Measurements from ENCODE around the gene KCNT2.

Gene KCNT2

GRCh38 chr1:196438329-196438728 is 169.9 kb downstream of the KCNT2 start:
- DNase-seq (ENCODE audit: low read depth): no peak
- H3K4me3 ChIP-seq (ENCODE audit: control insufficient read depth, low read depth, low read length): no peak overlapping the region
- TF ChIP-seq CTCF (conservative IDR thresholded peaks at IDR 0.05; ENCODE audit: control insufficient read depth, insufficient read depth, low read depth, low read length): no peak

- no peak for DNase-seq (ENCODE audit: low read depth)
- no peak for TF ChIP-seq CTCF (conservative IDR thresholded peaks at IDR 0.05; ENCODE audit: control insufficient read depth, insufficient read depth, low read depth, low read length)
- H3K4me3 ChIP-seq (ENCODE audit: control insufficient read depth, low read depth, low read length): no peak overlapping the region
Observed at GRCh38 chr1:196437671-196438070, 170.6 kb downstream of the KCNT2 start.

GRCh38 chr1:196433000-196433399 is 175.2 kb downstream of the KCNT2 start:
- no peak for DNase-seq (ENCODE audit: low read depth)
- no peak overlapping the region for H3K4me3 ChIP-seq (ENCODE audit: control insufficient read depth, low read depth, low read length)
- no peak for TF ChIP-seq CTCF (conservative IDR thresholded peaks at IDR 0.05; ENCODE audit: control insufficient read depth, insufficient read depth, low read depth, low read length)

DNA sequence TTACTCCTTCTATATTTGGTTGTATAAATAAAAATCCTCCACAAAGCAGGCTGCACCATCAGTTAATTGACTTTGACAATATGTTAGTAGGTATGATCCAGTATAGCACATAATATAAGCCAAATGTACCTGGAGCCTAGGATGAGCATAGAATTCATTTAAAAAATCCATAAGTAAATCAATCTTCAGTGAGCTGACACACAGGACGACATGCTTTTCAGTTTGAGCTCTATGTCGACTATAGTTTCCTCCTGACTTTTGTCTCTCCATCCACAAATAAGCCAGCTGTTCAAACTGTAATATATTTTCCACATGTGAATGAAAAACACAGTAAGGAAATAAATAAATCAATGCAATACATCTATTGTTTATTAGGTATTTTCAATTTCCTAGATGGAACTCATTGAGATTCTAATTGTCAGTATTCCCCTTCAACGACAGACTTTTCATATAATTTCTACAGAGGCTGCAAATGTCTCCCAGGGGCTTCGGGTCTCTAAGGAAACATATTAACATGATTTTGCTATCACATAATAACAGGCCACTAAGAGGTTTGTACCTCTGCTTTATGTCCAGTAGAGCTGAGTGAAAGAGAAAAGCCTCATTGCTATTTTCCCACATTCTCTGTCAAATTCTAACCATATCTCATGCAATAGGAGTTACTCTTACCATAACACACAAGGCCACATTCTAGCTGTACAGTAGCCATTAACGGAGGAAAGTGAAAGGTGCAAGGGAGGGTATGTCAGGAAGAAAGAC is 180.1 kb downstream of the KCNT2 start:
- no peak overlapping the region for H3K4me3 ChIP-seq (ENCODE audit: control insufficient read depth, low read depth, low read length)
- no peak for DNase-seq (ENCODE audit: low read depth)

DNA sequence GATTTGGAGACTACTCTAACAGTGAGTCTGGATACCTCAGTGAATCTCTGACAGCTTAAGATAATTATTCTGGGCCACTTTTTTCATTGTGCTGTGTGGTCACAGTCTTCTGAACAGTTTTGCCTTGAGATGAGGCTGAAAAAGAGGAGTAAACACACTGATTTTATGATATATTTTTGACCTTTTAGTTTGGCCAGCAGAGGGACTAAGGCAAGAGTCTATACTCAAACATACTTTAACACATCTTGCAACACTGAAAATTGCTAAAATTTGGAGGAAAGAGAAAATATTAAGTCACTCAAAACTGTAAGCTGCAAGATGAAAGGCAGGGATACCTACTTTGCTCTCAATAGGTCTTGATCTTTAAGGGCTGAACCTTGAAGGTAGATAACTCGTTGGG is 182.7 kb downstream of the KCNT2 start:
- peak; percentile 9 for TF ChIP-seq CTCF (conservative IDR thresholded peaks at IDR 0.05; ENCODE audit: control insufficient read depth, insufficient read depth, low read depth, low read length)
- H3K4me3 ChIP-seq (ENCODE audit: control insufficient read depth, low read depth, low read length): no peak overlapping the region
- no peak for DNase-seq (ENCODE audit: low read depth)

More for the DNA sequence above, 180.1 kb downstream of the KCNT2 start:
- TF ChIP-seq CTCF (conservative IDR thresholded peaks at IDR 0.05; ENCODE audit: control insufficient read depth, insufficient read depth, low read depth, low read length): no peak

GRCh38 chr1:196423612-196424011 is 184.6 kb downstream of the KCNT2 start:
- H3K4me3 ChIP-seq (ENCODE audit: control insufficient read depth, low read depth, low read length): no peak overlapping the region
- no peak for DNase-seq (ENCODE audit: low read depth)
- TF ChIP-seq CTCF (conservative IDR thresholded peaks at IDR 0.05; ENCODE audit: control insufficient read depth, insufficient read depth, low read depth, low read length): no peak
